Muscle layer of duodenum (tissue), 2 donors: ENCODE results near the gene TPRA1.

Source experiments
- H3K27ac ChIP-seq: one replicate; pipeline ENCODE4 v1.7.0; 2013; ENCODE audit warnings: mild to moderate bottlenecking, low read length
- H3K27me3 ChIP-seq: one replicate; pipeline ENCODE4 v1.7.0; 2013; ENCODE audit warnings: low read depth, mild to moderate bottlenecking, control low read depth, low read length
- H3K36me3 ChIP-seq, 2 donors: one replicate each; pipeline ENCODE4 v1.7.0; 2013; ENCODE audit warnings: low read length in 2 of 2, control low read depth in 1 of 2, mild to moderate bottlenecking in 1 of 2; ENCODE audit not compliant: insufficient read depth in 2 of 2, control insufficient read depth in 1 of 2
- H3K4me1 ChIP-seq, 2 donors: one replicate each; pipeline ENCODE4 v1.7.0; 2013; ENCODE audit warnings: low read length in 2 of 2, mild to moderate bottlenecking in 2 of 2, control low read depth in 1 of 2, moderate library complexity in 1 of 2; ENCODE audit not compliant: insufficient read depth in 2 of 2, control insufficient read depth in 1 of 2
- H3K4me3 ChIP-seq, 2 donors: one replicate each; pipeline ENCODE4 v1.7.0; 2013; ENCODE audit warnings: low read length in 2 of 2, low read depth in 1 of 2, mild to moderate bottlenecking in 1 of 2
- H3K9me3 ChIP-seq, 2 donors: one replicate each; pipeline ENCODE4 v1.7.0; 2013; ENCODE audit warnings: low read length in 2 of 2, control low read depth in 1 of 2, mild to moderate bottlenecking in 1 of 2; ENCODE audit not compliant: control insufficient read depth in 1 of 2
- donor health status: healthy.

Gene TPRA1

DNA sequence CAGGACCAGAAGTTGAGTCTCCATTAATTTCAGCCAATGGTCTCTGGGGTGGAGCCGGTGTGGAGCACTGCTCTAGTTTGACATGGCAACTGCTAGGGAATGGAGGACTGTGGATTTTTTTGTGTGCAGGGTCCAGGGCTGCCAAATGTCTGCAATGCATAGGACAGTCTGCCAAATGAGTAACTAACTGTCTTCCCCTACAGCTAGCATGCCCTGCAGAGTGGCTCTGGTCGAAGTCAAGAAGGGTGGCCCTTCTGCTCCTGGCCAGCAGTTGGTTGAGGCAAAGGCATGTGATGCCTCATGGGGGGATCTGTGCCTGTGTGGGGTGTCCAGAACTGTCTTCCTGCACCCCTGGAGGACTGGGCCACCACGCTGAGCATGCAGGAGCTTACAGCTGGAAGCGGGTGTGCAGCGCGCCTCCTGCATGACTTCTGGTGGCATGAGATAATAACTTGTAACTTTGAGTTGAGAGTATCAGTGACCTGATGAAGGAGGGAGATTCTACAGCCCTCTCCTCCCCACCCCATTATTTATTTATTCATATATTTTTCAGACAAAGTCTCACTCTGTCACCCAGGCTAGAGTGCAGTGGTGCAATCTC, 4.6 kb downstream of the TPRA1 start:
- no peak overlapping the region for H3K27ac ChIP-seq
- H3K4me1 ChIP-seq: peaks cover 7 to 42% of the 10 kb centered on the region in 2 donors
- no peak overlapping the region for H3K4me3 ChIP-seq
- no peaks in the 10 kb centered on the region for H3K9me3 ChIP-seq
- H3K27me3 ChIP-seq: no peaks in the 10 kb centered on the region
- no peaks in the 10 kb centered on the region for H3K36me3 ChIP-seq

DNA sequence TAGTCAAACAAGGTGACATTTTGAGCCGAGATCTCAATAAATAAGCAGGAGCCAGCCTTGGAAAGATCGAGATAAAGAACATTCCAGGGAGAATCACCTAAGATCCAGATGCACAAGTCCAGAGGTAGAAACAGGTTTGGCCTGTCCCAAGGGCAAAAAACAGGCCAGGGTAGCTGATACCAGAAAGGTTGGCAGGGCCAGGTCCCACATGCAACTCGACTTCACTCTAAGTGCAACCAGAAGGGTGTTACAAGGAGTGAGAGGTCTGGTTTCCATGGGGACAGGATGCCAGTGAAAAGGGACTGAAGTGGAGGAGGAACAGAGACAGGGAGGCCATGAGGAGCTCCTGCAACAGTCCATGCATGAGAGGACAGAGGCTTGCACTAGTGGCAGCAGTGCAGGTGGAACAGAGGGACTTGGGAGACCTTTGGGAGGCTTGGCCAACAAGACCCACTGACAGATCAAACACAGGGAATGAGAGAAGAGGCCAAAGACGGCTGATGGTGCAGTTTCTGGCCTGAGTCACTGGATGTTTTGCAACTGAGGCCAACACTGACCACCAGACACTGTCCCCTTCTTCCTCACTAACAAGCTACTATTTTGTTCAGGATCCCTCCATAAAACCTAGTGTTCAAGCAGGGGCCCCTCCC, 5.2 kb downstream of the TPRA1 start:
- no peak overlapping the region for H3K4me3 ChIP-seq

GRCh38 chr3:127584734-127585133, 5.8 kb downstream of the TPRA1 start:
- no peaks in the 10 kb centered on the region for H3K9me3 ChIP-seq

More for the DNA sequence above, 5.2 kb downstream of the TPRA1 start:
- H3K4me1 ChIP-seq: peaks cover 7 to 42% of the 10 kb centered on the region in 2 donors
- H3K9me3 ChIP-seq: no peaks in the 10 kb centered on the region
- no peaks in the 10 kb centered on the region for H3K27me3 ChIP-seq
- no peaks in the 10 kb centered on the region for H3K36me3 ChIP-seq
- no peak overlapping the region for H3K27ac ChIP-seq

GRCh38 chr3:127580327-127581060, 10.0 kb downstream of the TPRA1 start:
- Histone ChIP-seq H3K27me3 (no peaks in the 10 kb centered on the region), H3K9me3 (no peaks in the 10 kb centered on the region), H3K4me1 (peaks cover 0 to 7% of the 10 kb centered on the region in 2 donors), H3K36me3 (peaks cover 0 to 27% of the 10 kb centered on the region in 2 donors), H3K4me3 (no peak overlapping the region), H3K27ac (no peak overlapping the region)

More at GRCh38 chr3:127584734-127585133, 5.8 kb downstream of the TPRA1 start:
- H3K27me3 ChIP-seq: no peaks in the 10 kb centered on the region
- no peak overlapping the region for H3K27ac ChIP-seq
- peaks cover 7 to 42% of the 10 kb centered on the region in 2 donors for H3K4me1 ChIP-seq
- H3K36me3 ChIP-seq: no peaks in the 10 kb centered on the region
- H3K4me3 ChIP-seq: no peak overlapping the region

- Histone ChIP-seq H3K4me3 (no peak overlapping the region), H3K27me3 (no peaks in the 10 kb centered on the region), H3K4me1 (peaks cover 0 to 10% of the 10 kb centered on the region in 2 donors), H3K36me3 (peaks cover 0 to 37% of the 10 kb centered on the region in 2 donors), H3K27ac (no peak overlapping the region), H3K9me3 (no peaks in the 10 kb centered on the region)
Measured at GRCh38 chr3:127578802-127579201, 11.7 kb downstream of the TPRA1 start.

DNA sequence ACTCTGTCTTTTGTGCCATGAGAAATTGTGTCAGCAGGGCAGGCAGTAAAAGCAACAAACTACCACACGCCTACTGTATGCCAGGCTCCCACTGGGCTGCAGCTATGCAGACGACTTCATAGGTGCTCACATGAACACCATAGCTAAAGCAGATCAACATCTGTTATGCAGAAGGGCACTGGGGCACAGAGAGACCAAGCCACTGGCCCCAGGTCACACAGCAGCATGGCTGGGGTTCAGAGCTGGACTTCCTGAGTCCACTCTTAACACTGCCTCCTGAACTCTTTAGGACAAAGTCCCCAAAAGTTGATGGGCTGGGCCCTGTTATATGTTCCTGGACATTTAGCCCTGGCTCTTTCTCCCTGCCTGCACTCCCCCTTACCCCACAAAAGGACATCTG, 12.4 kb downstream of the TPRA1 start:
- no peaks in the 10 kb centered on the region for H3K9me3 ChIP-seq
- H3K4me3 ChIP-seq: no peak overlapping the region
- peaks cover 0 to 10% of the 10 kb centered on the region in 2 donors for H3K4me1 ChIP-seq
- H3K36me3 ChIP-seq: peaks cover 3 to 44% of the 10 kb centered on the region in 2 donors
- no peaks in the 10 kb centered on the region for H3K27me3 ChIP-seq
- no peak overlapping the region for H3K27ac ChIP-seq

GRCh38 chr3:127577448-127577847, 13.1 kb downstream of the TPRA1 start:
- H3K27ac ChIP-seq: no peak overlapping the region
- no peak overlapping the region for H3K4me3 ChIP-seq
- H3K27me3 ChIP-seq: no peaks in the 10 kb centered on the region
- peaks cover 0 to 10% of the 10 kb centered on the region in 2 donors for H3K4me1 ChIP-seq
- H3K36me3 ChIP-seq: peaks cover 10 to 51% of the 10 kb centered on the region in 2 donors
- no peaks in the 10 kb centered on the region for H3K9me3 ChIP-seq

GRCh38 chr3:127574880-127575878, 15.4 kb downstream of the TPRA1 start:
- H3K9me3 ChIP-seq: no peaks in the 10 kb centered on the region
- no peak overlapping the region for H3K4me3 ChIP-seq
- H3K27me3 ChIP-seq: no peaks in the 10 kb centered on the region
- no peak overlapping the region for H3K27ac ChIP-seq
- peaks cover 10 to 72% of the 10 kb centered on the region in 2 donors for H3K36me3 ChIP-seq
- H3K4me1 ChIP-seq: peaks cover 0 to 10% of the 10 kb centered on the region in 2 donors

DNA sequence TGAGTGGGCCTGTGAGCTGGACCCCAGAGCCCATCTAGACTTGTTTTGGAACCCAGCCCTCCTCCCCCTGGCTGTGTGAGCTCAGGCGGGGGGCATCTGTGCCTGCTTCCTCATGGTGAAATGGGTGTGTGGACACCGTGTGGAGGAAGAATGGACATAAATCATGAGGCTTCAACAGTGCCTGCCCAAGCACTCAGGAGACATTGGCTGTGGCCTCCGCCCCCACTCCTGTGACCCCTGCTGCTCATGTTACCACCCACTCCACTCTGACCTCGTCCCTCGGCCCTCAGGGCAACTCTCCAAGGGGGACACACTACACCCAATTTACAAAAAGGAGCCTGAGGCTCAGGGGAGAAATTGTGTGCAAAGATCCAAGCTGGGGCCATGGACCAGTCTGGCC, 16.6 kb downstream of the TPRA1 start:
- H3K27ac ChIP-seq: no peak overlapping the region
- no peaks in the 10 kb centered on the region for H3K27me3 ChIP-seq
- peaks cover 10 to 69% of the 10 kb centered on the region in 2 donors for H3K36me3 ChIP-seq
- H3K4me1 ChIP-seq: peaks cover 0 to 10% of the 10 kb centered on the region in 2 donors
- no peaks in the 10 kb centered on the region for H3K9me3 ChIP-seq
- H3K4me3 ChIP-seq: no peak overlapping the region

DNA sequence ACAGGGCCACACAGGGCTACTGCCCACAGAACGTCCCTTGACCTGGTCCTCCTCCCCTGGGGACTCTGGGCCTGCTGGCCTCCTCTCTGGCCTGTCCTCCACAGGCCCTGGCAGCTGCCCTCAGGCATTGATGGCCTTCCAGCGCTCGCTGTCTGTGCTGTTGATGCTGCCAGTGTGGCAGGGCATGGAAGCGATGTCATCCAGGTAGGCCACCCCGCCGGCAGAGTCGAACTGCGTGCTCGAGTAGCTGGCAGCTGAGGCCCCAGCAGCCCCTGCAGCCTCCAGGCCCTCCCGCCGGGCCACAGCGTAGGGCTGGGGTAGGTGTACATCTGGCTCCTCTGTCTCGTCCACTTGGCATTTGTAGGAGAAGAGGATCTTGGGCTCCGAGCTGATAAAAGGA, 17.1 kb downstream of the TPRA1 start:
- Histone ChIP-seq H3K4me1 (peaks cover 0 to 10% of the 10 kb centered on the region in 2 donors), H3K9me3 (no peaks in the 10 kb centered on the region), H3K4me3 (no peak overlapping the region), H3K36me3 (peaks cover 10 to 68% of the 10 kb centered on the region in 2 donors), H3K27ac (no peak overlapping the region), H3K27me3 (no peaks in the 10 kb centered on the region)
